Gastrocnemius medialis (tissue), 4 donors: Measurements from ENCODE around the gene PTPN4. TPM values are rescaled to one million over a fixed set of nuclear protein-coding genes. Genes with fewer than 3 reads are reported as not detected.

Experiments
- ATAC-seq, 2 donors: fragments of 150-250 bp; one replicate each; pipeline ENCODE4 v1.9.1; 2016
- DNase-seq, 2 donors: peaks; one replicate each; pipeline ENCODE4 v3.0.0-alpha.2; 2019
- H3K27ac ChIP-seq, 4 donors: fragments of 200-600 bp; sonication (generic); 1 replicate in 1 of 4; 2 replicates in 3 of 4; pipeline ENCODE4 v1.5.1; 2016 to 2018; ENCODE audit warnings: mild to moderate bottlenecking in 2 of 4, moderate library complexity in 1 of 4
- H3K27me3 ChIP-seq, 3 donors: fragments of 200-600 bp; sonication (generic) in 2 of 3; 1 replicate in 1 of 3; 2 replicates in 2 of 3; pipeline versions ENCODE4 v1.5.1 to v1.6.0; 2016 to 2019; ENCODE audit warnings: mild to moderate bottlenecking in 1 of 3, moderate library complexity in 1 of 3
- H3K36me3 ChIP-seq, 2 donors: fragments of 200-600 bp; sonication (generic) in 1 of 2; one replicate each; pipeline ENCODE4 v1.5.1; 2017 to 2018
- H3K4me1 ChIP-seq, 2 donors: fragments of 200-600 bp; sonication (generic) in 1 of 2; one replicate each; pipeline ENCODE4 v1.5.1; 2016 to 2017; ENCODE audit warnings: mild to moderate bottlenecking in 2 of 2
- H3K4me3 ChIP-seq, 4 donors: fragments of 200-600 bp; sonication (generic) in 3 of 4; 1 replicate in 1 of 4; 2 replicates in 3 of 4; pipeline ENCODE4 v1.5.1; 2016 to 2019; ENCODE audit warnings: mild to moderate bottlenecking in 2 of 4
- H3K9me3 ChIP-seq, 3 donors: fragments of 200-600 bp; sonication (generic) in 2 of 3; 1 replicate in 1 of 3; 2 replicates in 2 of 3; pipeline ENCODE4 v1.5.1; 2016 to 2019
- POLR2A ChIP-seq, 2 donors: fragments of 450-650 bp; IDR thresholded peaks; one replicate each; pipeline ENCODE4 v1.6.1; 2017; ENCODE audit warnings: antibody characterized with exemption in 2 of 2, mild to moderate bottlenecking in 2 of 2, moderate library complexity in 2 of 2
- in situ Hi-C, 4 donors: fragments of 200-750 bp; cut with MboI; loops; one replicate each; pipeline versions ENCODE4 v1.15.0 to v1.8.0; 2017; ENCODE audit warnings: low sequenced_read_pairs in 4 of 4
- intact Hi-C: fragments of 100-400 bp; cut with DNase I; formaldehyde crosslinking; loops from one replicate; pipeline ENCODE4 v1.15.1; 2023; ENCODE audit warnings: low total_unique reads
- total RNA-seq, 4 donors: library from RNA; depleted of rRNA; stranded (reverse); fragments of >200 nt; gene quantifications; one replicate each; pipeline versions ENCODE4 v1.1.0 to v1.2.3, GENCODE V29; 2016
- TF ChIP-seq, protein P1 (sequence below), 5 experiments: fragments of 450-650 bp in 3 of 5; fragments of 200-600 bp in 2 of 5; sonication (generic) in 2 of 5; IDR thresholded peaks in 4 of 5; conservative IDR thresholded peaks in 1 of 5; 1 replicate in 4 of 5; 2 replicates in 1 of 5; pipeline ENCODE4 v1.5.1; 2016 to 2019; ENCODE audit warnings: antibody characterized with exemption in 5 of 5, mild to moderate bottlenecking in 3 of 5, moderate library complexity in 3 of 5

PTPN4 gene
- total RNA-seq, 4 donors from 2014 or later, result 12.7 to 37.8 (median 33.5) TPM

DNA sequence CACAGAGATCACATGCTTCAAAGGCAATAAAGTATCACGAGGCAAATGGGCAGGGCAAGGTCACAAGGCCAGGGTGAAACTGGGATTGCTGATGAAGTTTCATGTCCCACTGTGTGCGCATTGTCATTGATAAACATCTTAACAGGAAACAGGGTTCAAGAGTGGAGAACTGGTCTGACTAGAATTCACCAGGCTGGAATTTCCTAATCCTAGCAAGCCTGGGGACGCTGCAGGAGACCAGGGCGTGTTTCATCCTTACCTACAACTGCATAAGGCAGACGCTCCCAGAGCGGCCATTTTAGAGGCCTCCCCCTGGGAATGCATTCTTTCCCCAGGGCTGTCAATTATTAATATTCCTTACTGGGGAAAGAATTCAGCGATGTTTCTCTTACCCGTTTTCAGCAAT, 33.2 kb downstream of the PTPN4 start:
- TF ChIP-seq, protein P1, sequence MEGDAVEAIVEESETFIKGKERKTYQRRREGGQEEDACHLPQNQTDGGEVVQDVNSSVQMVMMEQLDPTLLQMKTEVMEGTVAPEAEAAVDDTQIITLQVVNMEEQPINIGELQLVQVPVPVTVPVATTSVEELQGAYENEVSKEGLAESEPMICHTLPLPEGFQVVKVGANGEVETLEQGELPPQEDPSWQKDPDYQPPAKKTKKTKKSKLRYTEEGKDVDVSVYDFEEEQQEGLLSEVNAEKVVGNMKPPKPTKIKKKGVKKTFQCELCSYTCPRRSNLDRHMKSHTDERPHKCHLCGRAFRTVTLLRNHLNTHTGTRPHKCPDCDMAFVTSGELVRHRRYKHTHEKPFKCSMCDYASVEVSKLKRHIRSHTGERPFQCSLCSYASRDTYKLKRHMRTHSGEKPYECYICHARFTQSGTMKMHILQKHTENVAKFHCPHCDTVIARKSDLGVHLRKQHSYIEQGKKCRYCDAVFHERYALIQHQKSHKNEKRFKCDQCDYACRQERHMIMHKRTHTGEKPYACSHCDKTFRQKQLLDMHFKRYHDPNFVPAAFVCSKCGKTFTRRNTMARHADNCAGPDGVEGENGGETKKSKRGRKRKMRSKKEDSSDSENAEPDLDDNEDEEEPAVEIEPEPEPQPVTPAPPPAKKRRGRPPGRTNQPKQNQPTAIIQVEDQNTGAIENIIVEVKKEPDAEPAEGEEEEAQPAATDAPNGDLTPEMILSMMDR (IDR thresholded peaks at IDR 0.05 in 4 of 5, conservative IDR thresholded peaks at IDR 0.05 in 1 of 5), result no peak
- no peak for TF ChIP-seq POLR2A (IDR thresholded peaks at IDR 0.05)
- H3K27ac ChIP-seq, result no peak overlapping the region
- no peak for DNase-seq
- intact Hi-C loops, result no loop called here
- in situ Hi-C loops, result no loop called here
- no peaks in the 10 kb centered on the region for H3K36me3 ChIP-seq
- no peaks in the 10 kb centered on the region for H3K9me3 ChIP-seq
- H3K4me3 ChIP-seq, result no peak overlapping the region
- H3K27me3 ChIP-seq, result no peaks in the 10 kb centered on the region
- H3K4me1 ChIP-seq, result peaks cover 8 to 12% of the 10 kb centered on the region in 2 donors
- ATAC-seq, result no peak

DNA sequence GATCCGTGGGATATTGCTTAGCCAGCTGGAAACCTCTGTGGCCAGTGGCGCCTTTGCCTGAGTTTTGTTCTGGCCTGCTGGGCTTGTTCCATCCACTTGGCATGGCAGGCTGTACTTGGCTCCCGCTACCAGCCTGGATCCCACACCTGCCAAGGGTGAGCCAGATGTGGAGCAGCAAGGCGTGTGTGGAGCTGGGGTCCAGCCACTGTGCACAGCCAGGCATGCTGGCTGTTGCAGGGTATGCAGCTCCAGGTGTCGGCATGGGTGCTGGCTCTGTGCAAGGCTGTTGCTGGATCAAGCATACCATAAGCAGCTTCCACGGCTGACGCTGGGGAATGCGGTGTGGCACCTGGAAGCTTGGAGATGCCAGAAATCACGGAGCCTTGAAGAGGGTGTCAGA, 34.5 kb downstream of the PTPN4 start:
- DNase-seq (no peak), ATAC-seq (no peak)
- H3K9me3 ChIP-seq, result no peaks in the 10 kb centered on the region
- intact Hi-C loops (no loop called here), in situ Hi-C loops (no loop called here)
- peaks cover 8 to 17% of the 10 kb centered on the region in 2 donors for H3K4me1 ChIP-seq
- no peaks in the 10 kb centered on the region for H3K36me3 ChIP-seq
- H3K4me3 ChIP-seq, result no peak overlapping the region
- no peaks in the 10 kb centered on the region for H3K27me3 ChIP-seq
- no peak overlapping the region for H3K27ac ChIP-seq
- TF ChIP-seq, protein P1 (IDR thresholded peaks at IDR 0.05 in 4 of 5, conservative IDR thresholded peaks at IDR 0.05 in 1 of 5), result no peak
- no peak for TF ChIP-seq POLR2A (IDR thresholded peaks at IDR 0.05)

DNA sequence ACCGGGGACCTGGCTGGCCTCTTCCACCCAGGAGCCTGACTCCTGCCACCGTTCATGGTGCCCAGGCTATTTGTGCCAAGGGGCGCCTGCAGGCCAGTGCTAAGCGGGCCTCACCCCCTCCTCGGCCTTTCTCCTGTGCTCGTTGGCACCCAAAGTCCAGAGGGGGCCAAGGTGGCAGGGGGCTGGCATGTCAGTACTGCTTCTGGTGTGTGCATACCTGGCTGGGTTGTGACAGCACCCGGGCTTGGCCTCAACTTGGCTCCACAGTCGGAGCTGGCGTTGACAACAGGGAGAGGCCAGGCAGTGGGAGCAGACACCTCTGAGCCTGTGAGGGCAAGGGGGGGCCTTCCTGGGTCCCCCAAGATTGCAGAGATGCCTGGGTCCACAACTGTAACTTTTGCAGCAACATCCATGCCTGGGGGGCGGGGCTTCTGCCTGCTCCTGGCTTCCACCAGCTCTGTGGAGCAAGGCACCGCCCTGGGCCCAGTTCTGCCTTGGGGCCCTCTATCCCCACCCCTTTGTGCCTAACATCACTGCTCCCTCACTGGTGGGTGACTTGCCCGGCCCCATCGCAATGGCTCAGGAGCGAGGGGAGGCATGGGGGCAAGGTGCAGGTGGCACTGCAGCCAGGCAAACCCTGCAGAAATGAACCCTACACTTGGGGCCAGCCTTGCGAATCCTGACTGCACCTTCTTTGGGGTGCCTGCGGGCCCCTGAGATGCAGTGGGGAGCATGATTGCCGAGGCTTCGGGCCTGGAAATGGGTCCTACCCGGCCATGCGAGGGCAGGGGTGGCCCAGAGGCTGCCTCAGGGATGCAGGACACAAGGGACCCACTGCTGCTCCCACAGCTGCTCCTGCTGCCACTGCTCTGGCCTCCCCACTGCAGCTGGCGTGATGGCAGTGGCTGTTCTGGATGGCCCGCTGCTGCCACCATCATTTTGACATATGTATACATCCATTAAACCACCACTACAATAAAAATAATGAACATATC, 35.9 kb downstream of the PTPN4 start:
- ATAC-seq (no peak), DNase-seq (no peak)
- Histone ChIP-seq H3K4me3 (no peak overlapping the region), H3K27ac (no peak overlapping the region), H3K36me3 (no peaks in the 10 kb centered on the region), H3K27me3 (no peaks in the 10 kb centered on the region), H3K9me3 (no peaks in the 10 kb centered on the region), H3K4me1 (peaks cover 12 to 17% of the 10 kb centered on the region in 2 donors)
- in situ Hi-C loops, result no loop called here
- no peak for TF ChIP-seq POLR2A (IDR thresholded peaks at IDR 0.05)
- TF ChIP-seq, protein P1 (IDR thresholded peaks at IDR 0.05 in 4 of 5, conservative IDR thresholded peaks at IDR 0.05 in 1 of 5), result no peak
- intact Hi-C loops, result no loop called here

DNA sequence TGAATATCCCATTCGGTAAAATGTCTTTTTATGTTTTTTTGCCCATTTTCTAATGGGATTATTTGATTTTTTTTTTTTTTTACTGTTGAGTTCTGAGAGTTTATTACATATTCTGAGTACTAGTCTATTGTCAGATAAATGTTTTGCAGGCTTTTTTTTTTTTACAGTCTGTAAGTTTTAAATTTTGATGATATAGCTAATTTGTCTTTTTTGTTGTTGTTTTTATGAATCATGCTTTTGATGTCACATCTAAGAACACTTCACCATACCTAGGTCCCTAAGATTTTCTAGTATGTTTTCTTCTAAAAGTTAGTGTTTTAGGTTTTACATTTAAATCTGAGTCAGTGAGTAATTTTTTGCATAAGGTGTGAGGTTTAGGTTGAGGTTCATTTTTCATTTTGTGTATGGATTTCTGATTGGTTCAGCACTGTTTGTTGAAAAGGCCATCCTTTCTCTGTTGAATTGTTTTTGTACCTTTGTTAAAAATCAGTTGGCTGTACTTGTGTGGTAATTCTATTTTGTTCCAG, 40.7 kb downstream of the PTPN4 start:
- in situ Hi-C loops, result no loop called here
- Histone ChIP-seq H3K4me3 (no peak overlapping the region), H3K27ac (peak overlapping the region in 1 of 4 donors; percentile 14), H3K27me3 (no peaks in the 10 kb centered on the region), H3K9me3 (no peaks in the 10 kb centered on the region), H3K4me1 (peaks cover 9 to 12% of the 10 kb centered on the region in 2 donors), H3K36me3 (no peaks in the 10 kb centered on the region)
- ATAC-seq, result no peak
- intact Hi-C loops, result no loop called here
- TF ChIP-seq POLR2A (IDR thresholded peaks at IDR 0.05), result no peak
- TF ChIP-seq, protein P1 (IDR thresholded peaks at IDR 0.05 in 4 of 5, conservative IDR thresholded peaks at IDR 0.05 in 1 of 5), result no peak
- DNase-seq, result no peak
